Fibroblast of skin of scalp (primary cell): ENCODE results near the gene VAMP1.

Experiments used
- DNase-seq: peaks from one replicate; pipeline ENCODE4 v3.0.0-alpha.2; 2013

Gene VAMP1

DNA sequence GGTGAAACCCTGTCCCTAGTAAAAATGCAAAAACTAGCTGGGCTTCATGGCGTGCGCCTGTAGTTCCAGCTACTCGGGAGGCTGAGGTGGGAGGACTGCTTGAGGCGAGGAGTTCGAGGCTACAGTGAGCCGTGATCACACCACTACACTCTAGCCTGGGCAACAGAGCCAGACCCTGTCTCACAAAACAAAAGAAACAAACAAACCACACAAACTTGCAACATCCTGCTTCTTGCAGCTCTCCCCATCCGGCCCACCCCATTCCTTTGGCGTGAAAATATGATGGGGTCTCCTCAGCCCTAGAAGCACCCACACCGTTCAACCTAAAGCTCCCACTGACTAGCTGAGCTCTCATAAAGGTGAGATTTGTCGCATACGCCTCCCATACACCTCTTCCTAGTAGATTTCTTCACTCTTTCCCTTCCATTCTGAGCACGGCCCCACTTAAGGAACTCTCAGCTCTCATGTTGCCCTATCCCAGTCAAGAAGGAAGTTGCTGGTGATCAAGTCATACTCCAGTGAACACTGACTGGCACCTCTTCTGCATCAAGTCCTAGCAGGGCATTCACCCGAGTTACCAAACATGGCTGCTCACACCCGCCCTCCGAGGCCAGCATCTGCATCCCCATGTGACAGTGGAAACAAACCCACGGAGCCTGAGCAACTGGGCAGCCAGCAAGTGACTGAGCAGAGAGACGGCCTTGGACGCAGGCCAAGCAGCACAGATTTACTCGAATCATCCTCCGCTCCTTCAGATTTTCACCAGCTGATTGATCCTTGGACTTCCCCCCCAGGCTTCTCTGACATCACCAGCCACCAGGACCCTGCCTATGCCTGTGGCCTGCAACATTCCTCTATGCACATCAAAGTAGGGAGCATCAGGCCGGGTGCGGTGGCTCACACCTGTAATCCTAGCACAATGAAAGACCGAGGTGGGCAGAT is 44.6 kb downstream of the VAMP1 start:
- no peak for DNase-seq

DNA sequence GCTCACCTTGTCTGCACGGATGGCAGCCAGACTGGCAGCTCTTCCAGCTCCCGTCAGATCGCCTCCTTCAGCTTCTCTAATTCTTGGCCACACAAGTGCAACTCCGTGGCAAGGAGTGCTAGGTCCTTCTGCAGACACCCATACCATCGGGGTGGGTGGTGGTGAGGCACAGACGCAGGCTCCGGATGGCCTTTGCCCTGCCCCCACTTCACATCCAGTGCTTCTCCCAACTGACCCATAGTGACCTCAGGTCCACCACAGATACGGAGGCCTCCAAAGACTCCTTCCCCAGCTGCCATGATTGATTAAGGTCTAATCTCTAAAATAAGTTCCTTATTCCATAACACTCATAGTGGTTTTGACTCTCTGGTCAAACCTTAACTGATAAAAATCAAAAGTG is 45.6 kb downstream of the VAMP1 start:
- DNase-seq = no peak

DNA sequence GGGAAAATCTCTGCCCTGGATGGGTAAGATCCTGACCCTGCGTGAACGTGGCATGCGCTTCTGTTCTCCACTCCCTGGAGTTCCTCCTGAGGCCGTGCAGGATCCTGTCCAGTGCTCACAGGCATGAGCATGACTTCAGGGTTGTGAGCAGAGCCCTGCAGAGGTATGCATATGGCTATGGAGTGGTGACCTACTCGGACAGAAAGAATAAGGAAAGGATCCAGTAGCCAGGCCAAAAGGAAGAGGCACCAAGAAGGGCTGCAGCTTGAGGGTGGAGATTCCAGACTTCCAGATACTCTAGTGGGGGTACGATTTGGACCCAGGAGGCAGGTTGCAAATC is 46.5 kb downstream of the VAMP1 start:
- no peak for DNase-seq

DNA sequence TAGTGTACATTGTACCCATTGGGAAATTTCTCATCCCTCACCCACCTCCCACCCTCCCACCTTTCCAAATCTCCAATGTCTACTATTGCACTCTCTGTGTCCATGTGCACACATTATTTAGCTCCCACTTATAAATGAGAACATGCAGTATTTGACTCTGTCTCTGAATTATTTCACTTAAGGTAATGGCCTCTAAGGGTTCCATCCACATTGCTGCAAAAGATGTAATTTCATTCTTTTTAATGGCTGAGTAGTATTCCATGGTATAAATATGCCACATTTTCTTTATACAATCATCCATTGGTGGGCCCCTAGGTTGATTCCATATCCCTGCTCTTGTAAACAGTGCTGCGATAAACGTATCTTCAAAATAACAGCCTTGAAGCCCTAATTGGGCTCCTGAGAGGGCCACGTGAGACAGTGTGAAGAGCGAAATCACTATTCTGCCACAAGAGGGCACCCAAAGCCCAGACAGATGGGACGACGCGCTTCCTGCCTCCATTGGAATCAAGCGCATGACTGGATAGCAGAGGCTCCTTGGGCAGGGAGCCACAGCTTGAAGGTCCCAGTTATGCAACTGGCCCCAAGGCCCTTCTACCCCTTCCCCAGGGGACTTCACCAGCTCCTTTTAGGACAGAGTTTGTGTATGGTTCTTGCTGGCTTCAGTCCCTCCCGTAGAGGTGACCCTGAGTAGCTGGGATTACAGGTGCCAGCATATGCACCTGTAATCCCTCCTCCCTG is 47.0 kb downstream of the VAMP1 start:
- peak; percentile 92 for DNase-seq

DNA sequence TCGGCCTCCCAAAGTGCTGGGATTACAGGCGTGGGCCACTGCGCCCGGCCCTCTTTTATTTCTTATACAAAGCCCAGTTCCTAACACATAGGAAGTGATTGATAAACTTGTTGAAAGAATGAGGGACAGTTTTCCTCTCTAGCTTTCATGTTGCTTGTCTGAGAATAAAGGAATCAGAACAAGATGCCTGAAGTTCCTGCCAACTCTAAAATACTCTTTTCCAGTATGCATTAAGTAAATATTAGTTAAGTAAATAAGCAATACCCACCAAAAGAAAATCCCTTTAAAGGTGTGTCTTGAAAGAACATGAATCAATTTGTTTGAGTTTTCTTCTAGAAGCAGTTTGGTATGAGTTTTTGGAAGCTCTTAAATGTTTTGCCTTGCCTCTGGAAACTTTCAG is 50.1 kb downstream of the VAMP1 start:
- DNase-seq = no peak

DNA sequence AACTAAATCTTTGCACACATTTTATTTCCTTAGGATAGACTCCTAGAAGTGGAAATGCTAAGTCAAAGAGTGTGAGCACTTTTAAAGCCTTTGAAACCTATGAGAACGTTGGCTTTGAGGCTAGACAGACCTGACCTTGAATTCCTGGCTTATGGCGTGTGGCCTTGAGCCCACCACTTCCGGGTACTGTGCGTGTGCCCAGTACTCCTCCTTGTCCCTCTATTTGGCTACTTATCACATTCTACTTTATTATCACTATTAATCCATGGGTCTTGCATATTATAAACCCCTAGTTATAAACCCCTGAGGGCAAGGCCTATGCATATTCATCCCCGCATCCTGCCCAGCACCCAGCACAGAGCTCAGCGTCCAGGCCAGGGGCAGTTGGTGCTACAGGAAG is 51.7 kb downstream of the VAMP1 start:
- no peak for DNase-seq

DNA sequence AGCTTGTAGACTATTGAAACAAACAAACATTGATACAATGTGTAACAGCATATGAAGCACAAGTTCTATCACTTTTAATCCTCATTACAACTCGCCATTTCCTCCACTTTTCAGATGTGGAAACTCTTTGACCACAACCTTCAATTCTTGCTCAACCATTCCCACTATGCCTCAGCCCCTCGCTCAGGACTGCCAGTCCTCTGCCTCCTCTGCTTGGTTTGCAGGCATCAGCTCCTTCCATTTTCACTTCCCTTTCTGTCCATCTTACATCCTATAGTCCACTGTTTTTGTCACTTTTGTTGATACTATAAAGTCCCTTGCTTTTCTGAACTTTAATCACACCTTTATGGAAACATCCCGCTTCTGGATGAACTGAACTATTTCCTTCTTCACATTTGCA is 53.9 kb downstream of the VAMP1 start:
- DNase-seq = no peak
